ENCODE results near the gene CANT1. TPM values are rescaled to one million over a fixed set of nuclear protein-coding genes. Genes with fewer than 3 reads are reported as not detected.

Gene CANT1
- total and polyA plus RNA-seq, 9 of the 15 experiments (the other 6 are each of a cell fraction or from before 2014, with no cell fraction given): 2.7 to 66.4 (median 22.5) TPM

DNA sequence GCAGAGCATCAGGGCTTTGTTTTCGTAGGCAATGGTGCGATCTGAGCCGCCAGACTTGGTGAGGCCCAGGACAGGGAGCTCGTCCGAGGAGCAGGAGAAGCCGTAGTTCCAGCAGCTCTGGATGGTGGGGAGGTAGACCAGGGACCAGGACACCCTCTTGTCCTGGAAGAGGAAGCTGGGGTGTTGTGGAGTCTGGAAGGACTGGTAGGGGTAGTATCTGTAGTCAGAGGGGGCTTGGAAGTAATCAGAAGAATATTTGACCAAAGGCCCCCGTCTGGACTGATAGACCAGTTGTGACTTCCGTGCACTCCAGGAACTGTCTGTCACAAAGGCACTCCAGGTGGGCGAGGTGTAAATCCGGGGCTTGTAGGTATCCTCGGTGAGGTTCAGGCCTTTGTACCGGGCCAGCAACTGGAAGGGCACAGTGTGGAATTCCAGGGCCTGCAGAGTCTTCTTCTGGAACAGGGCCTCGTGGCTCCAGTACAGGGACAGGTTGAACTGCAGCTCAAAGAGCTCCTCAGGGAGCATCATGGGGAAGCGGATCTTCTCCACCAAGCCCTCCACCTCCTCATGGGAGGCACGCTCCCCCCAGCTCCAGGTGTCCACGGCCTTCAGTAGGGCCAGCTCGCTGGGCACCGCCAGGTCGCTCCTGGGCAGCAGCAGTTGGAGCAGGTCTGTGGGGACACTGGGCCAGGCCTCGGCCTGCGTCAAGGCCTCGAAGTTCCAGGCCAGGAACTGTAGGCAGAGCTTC lies 37.6 kb downstream of the CANT1 start:
- Histone ChIP-seq H3K9me1 (ENCODE audit: control insufficient read depth, insufficient read depth, low read length) (no peaks in the 10 kb centered on the region), H3K9me3 (replicated peaks; ENCODE audit: control insufficient read depth, insufficient read depth, low read depth, low read length) (no peaks in the 10 kb centered on the region), H3K9ac (ENCODE audit: insufficient read depth in 1 of 2, low read depth in 2 of 2, low read length in 2 of 2) (peak overlapping the region in 1 of 2 experiments; percentile 26; a peak in 2 of 4 replicates), H3K27me3 (ENCODE audit: control insufficient read depth in 2 of 2, insufficient read depth in 2 of 2, low read length in 2 of 2) (peaks cover 20 to 41% of the 10 kb centered on the region in 2 experiments), H3K27ac (ENCODE audit: extremely low read depth, low read depth, low read length) (no peak overlapping the region), H3K4me3 (no peak overlapping the region), H3K4me1 (replicated peaks in 1 of 2; ENCODE audit: control insufficient read depth in 2 of 2, insufficient read depth in 2 of 2, low read length in 2 of 2) (peaks cover 0 to 57% of the 10 kb centered on the region in 2 experiments; a peak in 2 of 5 replicates), H3K4me2 (ENCODE audit: insufficient read depth, low read length) (no peak overlapping the region), H3K36me3 (ENCODE audit: control insufficient read depth, insufficient read depth, low read length) (no peaks in the 10 kb centered on the region), H4K20me1 (replicated peaks; ENCODE audit: control insufficient read depth, insufficient read depth, low read length) (no peaks in the 10 kb centered on the region), H2AFZ (ENCODE audit: low read depth, low read length) (peak overlapping the region; percentile 72), H3K79me2 (ENCODE audit: control insufficient read depth, insufficient read depth, low read length) (no peaks in the 10 kb centered on the region)
- no peak for TF ChIP-seq ZBTB17 (CRISPR knock-in tag; IDR thresholded peaks at IDR 0.05)
- TF ChIP-seq BMI1 (IDR thresholded peaks at IDR 0.05; ENCODE audit: low read length): no peak
- in situ Hi-C loops (cut with MboI): no loop called here
- no peak for ATAC-seq
- no peak for DNase-seq (ENCODE audit: extremely low read depth in 1 of 4, low spot score in 3 of 4)
- intact Hi-C loops (cut with micrococcal nuclease): loop anchor here (1.0 to 2.0 kb wide), 2 partner anchors 107 to 475 kb away; no protein-coding TSS in a partner anchor
- WGBS (ENCODE audit: insufficient coverage, low coverage, missing lambda C conversion rate): 47% methylated on average over 22 of the region's 22 CpGs
- ChIA-PET POLR2A (interaction anchor here (0.5 to 1.5 kb wide), 7 partner anchors 10 to 204 kb away, joined by 3 to 6 read pairs (median 3); no protein-coding TSS in a partner anchor), CTCF (ENCODE audit: low intra/inter-chr PET ratio) (interaction anchor here (1.2 to 1.8 kb wide), 2 partner anchors 106 to 475 kb away, joined by 3 to 16 read pairs; no protein-coding TSS in a partner anchor)
- peak; percentile 23 for FAIRE-seq
- BruUV-seq (replicated peaks): no TSS peak
